Measurements from ENCODE around the gene FIZ1.

The FIZ1 gene, protein sequence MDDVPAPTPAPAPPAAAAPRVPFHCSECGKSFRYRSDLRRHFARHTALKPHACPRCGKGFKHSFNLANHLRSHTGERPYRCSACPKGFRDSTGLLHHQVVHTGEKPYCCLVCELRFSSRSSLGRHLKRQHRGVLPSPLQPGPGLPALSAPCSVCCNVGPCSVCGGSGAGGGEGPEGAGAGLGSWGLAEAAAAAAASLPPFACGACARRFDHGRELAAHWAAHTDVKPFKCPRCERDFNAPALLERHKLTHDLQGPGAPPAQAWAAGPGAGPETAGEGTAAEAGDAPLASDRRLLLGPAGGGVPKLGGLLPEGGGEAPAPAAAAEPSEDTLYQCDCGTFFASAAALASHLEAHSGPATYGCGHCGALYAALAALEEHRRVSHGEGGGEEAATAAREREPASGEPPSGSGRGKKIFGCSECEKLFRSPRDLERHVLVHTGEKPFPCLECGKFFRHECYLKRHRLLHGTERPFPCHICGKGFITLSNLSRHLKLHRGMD

DNA sequence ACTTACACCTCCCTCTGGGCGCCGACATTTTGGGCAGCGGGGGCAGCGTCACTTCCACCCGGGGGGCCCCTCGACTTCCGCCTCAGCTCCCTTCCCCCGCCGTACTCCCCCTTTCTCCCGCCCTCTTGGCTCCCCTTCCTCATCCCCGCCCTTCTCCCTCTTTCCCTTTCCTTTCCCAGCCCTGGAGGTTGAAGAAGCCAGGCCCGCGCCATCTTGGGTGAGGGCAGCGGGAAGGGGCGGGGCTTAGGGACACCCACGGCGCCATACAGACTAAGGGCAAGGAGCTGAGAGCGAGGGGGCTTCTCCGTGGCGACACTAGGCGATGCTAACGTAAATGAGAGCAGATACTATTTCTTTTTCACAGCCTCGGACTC, at the start of gene FIZ1:
FIZ1 (minus strand) TSS at position 50 of the 374 bp plus-strand sequence. CDS start 1,652 bp downstream, outside the sequence.
- peak; percentile 98 for DNase-seq

DNA sequence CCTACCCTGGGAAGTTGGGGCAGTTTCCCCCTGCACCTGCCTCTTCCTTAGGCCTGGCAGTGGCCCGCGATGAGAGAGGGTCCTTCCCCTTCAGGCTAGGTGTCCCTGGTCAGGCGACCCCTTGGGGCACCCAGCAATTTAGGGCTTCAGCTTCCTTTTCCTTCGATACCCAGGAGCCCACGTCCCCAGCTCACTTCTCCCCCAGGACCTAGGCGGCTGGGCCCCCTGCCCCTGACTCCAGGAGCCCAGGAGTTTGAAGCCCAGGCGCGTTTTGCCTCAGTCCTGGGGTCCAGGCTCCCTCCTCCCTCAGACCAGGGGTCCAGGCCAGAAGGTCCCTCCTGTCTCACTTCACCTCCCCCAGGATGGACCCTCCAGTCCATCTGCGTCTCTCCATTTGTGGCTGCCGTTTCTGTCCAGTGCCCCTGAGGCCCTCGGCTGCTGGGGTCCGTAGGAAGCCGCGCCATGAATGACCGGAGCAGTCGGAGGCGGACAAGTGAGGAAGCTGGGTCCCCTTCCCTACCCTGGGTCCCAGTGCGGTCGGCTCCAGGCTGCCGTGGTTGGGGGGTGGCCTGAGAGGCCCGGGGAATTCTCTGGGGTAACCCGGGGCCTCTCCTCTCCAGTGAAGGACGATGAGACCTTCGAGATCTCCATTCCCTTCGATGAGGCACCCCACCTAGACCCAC, 49.4 kb upstream of the FIZ1 start:
- DNase-seq = no peak

DNA sequence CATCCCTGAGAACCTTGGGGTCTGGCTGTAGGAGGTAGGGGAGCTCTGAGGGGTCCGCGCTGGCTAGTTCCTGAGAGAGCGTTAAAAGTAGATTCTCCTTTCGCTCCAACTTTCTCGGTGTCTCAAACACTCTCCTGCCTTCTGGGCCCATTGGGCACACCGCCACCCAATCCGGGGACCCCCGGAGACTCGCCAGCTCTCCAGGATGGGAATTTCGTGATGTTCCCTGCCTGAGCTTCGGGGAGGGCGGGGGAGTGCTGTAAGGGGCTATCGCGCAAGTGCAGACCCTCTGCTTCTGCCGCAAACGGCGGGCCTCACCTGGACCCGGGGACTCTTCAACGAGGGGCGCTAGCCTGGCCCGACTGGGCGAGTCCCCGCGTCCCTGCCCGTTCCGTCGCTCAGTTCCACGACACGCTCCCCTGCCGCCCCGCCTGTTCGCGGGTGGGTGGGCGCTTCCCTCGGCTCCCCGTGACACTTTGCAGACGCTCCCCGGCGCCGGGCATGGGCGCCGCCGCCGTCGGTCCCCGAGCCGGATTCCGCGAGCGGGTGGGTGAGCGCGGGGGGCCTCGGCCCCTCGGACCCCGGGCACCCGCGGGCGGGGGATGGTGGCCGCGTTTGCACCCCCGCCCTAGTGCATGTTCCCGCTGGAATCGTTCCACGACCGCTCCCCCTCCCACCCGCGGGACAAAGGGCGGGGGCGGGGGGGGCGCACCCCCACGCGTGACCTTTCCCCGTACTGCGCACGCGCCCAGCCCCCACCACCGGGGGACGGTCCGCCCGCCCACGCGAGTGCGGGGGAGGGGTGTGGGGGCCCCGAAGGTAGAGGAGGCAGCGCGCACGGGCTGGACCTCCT, 48.6 kb upstream of the FIZ1 start, which contains the start of gene CCDC106:
CCDC106 (plus strand) TSS at position 481 of the 853 bp plus-strand sequence. CDS start 835 bp downstream, outside the sequence.
- peak; percentile 81 for DNase-seq

DNA sequence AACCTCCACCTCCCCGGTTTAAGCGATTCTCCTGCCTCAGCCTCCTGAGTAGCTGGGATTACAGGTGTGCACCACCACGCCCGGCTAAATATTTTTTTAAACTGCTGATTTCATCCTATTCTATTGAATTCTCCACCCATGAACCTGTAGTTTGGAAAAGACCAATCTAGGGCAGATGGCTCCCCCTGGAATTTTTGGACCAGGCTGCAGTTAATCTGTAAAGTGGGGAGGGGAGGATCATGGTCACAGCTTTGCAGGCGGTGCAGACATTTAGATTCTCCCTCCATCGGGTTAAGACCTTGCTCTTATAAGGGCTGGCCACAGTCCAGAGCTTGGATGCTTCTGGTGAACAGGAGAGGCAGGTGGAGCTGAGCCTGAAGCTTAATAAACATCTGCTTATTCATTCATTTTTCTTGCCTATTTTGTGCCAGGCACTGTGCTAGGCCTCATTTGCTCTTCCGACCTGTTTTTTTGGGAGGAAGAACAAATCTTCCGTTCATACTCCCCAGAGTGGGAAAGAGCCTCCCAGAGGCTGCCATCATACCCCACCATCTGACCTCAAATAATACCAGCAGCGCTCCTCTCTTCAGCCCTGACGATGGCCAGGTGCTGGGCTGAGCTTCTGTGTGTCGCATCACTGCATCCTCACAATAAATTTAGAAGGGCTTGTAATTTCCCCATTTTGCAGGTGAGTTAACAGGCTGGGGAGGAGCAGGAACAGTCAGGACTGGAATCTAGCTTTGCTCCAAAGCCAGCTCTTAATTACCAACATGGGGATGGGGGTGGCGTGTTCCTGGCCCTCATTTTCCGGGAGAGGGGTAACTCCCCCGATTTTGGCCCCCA, 47.8 kb upstream of the FIZ1 start:
- no peak for DNase-seq

DNA sequence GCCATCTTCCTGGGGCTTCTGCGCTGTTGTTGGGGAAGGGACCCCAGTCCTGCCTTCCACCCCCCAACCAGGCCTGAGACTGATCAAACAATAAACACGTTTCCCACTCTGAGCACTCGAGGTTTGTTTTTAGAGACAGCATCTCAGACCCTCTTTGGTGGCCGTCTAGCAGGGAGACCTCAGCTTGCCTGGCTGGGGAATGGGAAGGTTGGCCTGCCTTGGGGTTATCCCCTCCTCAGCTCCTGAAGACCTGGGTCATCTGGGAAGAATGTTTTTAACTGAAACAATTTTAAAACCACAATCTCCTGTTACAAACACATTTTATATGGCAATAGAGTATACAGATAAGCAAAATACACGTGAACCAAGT, 46.2 kb upstream of the FIZ1 start:
- DNase-seq = no peak

DNA sequence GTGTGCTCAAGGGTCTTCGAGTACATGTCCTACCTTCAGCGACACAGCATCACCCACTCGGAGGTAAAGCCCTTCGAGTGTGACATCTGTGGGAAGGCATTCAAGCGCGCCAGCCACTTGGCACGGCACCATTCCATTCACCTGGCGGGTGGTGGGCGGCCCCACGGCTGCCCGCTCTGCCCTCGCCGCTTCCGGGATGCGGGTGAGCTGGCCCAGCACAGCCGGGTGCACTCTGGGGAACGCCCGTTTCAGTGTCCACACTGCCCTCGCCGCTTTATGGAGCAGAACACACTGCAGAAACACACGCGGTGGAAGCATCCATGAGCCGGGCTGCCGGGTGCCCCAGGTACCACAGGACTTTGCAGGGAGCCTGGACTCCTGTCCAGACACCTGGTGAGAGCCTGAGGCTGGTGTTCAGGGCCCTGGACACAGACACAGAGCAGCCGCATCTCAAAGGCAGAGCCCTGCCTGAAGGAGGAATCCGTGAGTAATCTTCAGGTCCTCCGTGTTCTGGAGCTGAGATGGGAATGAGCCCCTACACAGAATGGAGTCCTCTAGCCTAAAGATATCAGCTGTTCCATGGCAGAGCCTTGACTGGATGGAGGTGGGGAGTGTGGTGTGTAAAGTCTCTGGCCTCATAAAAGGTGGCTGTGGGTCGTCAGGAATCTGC, 45.7 kb upstream of the FIZ1 start:
- DNase-seq = no peak

DNA sequence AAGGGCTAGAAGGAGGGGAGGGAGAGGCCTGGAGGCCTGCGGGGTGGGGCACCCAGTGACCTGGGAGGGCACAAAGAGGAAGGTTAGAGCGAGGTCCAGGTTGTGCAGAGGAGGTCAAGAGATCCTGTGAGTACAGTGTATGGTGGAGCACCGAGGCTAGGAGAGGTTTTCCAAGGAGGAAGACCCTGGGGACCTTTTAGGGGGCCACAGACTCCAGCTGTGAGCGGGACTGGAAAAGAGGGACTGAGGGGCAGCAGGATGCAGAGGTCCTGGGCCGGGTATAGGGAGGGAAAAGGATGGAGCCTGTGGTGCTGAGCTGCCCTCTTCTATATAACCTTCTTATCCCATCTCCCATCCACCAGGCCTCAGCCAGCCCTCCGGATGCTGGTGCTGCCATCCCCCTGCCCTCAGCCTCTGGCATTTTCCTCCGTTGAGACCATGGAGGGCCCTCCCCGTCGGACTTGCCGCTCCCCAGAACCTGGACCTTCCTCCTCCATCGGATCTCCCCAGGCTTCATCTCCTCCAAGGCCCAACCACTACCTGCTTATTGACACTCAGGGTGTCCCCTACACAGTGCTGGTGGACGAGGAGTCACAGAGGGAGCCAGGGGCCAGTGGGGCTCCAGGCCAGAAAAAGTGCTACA, 45.0 kb upstream of the FIZ1 start:
- DNase-seq = no peak

DNA sequence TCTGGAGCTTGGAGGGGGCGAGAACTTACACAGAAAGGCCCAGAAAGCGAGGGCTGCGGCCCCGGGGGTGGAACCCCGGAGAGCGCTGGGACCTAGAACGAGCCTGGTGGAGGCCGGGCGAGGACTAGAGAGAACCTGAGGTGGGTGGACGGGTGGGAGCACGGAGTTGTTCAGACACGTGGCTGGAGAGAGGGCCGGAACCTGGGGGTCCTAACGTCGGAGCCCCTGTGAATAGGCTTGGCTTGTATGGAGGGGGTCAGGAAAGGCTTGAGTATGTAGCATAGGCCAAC, 44.5 kb upstream of the FIZ1 start:
- DNase-seq = no peak

DNA sequence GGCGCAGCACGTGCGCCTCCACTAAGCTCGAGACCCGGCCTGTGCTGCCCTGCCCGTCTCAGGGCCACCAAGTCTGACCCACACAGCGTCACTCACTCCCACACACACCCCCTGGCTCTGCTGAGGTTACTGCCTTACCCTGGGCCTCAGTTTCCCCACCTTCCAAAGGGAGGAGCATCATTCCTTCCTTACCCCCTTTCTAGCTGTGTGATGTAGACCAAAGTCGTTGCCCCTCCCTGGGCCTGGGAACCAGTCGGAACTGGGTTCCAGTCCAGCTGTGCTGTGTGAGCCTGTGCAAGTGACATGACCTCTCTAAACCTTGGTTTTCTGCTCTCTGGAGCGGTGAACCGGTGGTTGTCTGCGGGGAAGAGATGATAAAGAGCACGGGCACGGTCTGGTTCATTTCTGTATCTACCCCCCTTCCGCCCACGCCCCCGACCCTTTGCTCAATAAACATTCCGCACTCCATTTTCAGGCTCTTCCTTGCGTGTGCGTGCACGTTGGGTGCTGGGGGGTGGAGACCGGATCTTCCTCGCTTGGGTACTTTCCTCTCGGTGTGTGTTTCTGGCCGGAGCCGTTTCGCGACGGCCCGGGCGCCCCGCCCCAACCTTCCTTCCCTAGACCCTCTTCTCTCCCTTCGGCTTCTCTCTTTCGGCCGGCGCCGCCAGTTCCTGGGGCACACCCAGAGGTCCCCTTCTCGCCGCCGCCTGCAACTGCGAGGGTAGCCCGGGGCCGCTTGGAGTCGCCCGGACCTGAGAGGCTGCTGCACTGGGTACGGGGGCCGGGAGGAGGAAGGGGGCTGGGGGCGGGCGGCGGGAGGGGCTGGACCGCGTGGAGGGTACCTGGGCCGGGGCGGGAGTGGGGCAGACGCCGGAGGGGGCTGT, 43.9 kb upstream of the FIZ1 start, which contains the start of gene ZNF581:
ZNF581 (plus strand) TSS at position 647 of the 884 bp plus-strand sequence. CDS start 923 bp downstream, outside the sequence.
- DNase-seq = peak; percentile 95

DNA sequence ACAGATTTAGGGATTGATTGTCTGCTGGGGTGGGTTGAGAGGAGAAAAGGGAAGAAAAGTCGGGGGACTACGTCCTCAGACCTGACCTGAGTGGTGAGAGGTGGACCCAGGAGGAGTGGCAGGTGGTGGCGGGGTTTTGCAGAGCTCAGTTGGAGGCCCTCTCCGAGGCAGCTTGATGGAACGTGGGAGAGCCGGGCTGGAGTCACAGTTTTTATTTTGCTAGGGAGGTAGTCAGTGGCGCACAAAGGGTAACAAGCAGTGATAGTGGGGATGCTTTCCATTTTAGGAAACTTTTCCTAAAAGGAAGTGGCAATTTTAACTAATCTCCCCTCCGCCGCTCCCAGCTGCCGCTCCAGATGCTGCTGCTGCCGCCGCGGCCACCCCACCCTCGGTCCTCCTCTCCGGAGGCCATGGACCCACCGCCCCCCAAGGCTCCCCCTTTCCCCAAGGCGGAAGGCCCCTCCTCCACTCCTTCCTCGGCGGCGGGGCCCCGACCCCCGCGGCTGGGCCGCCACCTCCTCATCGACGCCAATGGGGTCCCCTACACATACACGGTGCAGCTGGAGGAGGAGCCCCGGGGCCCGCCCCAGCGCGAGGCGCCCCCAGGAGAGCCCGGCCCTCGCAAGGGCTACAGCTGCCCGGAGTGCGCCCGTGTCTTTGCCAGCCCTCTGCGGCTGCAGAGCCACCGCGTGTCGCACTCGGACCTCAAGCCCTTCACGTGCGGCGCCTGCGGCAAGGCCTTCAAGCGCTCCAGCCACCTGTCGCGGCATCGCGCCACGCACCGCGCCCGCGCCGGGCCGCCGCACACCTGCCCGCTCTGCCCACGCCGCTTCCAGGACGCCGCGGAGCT, 43.1 kb upstream of the FIZ1 start:
- DNase-seq = peak; percentile 80

DNA sequence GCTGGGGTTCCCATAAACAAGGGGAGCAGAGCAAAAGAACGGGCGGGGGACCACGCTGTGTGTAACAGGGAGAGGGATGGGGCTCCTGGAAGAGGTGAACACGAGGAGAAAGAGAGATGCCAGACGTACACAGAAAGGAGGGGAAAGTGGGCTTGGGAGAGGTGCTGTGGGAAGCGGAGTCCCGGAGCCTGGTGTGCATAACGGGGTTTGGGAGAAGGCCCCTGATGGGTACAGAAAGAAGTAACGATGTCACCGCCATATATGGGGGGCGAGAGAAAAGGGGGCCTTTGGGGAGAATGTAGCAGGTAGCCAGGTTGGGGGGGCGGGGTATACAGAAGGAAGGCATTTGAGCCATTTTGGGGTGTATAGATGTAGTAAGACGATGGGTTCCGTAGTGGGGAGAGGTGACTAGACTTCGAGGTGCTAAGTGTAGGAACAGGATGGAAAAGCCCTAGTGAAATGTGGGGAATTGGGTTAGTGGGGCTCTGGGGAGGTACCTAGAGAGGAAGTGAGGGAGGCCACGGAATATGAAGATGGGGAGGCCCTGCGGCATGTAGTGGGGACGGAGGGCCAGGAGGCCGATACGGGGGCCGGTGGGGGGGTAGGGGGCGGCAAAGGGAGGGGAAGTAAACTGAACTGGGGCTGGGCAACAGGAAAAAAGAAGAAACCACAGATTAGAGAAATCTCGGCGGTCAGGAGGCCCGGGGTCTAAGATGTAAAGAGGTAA, 42.3 kb upstream of the FIZ1 start:
- peak; percentile 84 for DNase-seq

DNA sequence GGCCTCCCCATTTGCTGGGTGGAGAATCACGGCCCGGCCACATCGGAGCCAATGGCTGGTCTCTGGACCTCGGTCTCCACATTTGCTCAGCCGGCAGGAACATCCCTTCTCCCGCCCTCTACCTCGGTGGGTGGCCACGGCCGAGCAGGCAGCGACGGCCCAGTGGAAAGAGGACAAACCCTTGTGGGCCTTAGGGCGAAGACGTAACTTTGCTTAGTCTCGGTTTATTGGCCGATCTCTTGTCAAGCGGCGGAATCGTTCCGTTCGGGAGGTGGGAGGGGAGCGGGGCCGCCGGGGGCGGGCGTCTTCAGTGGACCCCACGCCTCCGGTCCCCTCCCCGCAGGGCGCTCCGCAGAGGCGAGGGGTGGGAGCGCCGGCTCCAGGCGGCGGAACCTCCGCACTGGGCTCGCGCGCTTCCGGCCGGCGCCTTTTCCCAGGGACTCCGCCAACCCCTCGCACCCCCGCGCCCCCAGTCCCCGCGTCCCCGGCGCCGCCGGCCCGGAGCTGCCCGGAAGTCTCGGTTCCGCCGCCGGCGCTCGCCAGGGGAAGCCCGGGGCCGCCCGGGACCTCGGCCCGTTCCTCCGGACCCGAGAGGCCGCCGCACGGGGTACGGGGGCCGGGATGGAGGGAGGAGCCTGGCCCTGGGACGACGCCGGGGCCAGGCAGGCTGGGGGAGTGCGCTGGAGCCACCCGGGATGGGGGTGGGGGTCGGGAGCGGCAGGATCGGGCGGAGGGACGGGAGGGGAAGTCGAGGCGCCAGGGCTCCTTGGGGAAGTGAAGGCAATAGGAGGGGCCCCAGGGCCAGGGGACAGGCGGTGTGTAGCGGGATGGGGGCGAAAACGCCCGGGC, 41.5 kb upstream of the FIZ1 start, which contains the start of gene ZNF580:
ZNF580 (plus strand) TSS at position 426 of the 849 bp plus-strand sequence. CDS start 1,507 bp downstream, outside the sequence.
- DNase-seq = peak; percentile 89

DNA sequence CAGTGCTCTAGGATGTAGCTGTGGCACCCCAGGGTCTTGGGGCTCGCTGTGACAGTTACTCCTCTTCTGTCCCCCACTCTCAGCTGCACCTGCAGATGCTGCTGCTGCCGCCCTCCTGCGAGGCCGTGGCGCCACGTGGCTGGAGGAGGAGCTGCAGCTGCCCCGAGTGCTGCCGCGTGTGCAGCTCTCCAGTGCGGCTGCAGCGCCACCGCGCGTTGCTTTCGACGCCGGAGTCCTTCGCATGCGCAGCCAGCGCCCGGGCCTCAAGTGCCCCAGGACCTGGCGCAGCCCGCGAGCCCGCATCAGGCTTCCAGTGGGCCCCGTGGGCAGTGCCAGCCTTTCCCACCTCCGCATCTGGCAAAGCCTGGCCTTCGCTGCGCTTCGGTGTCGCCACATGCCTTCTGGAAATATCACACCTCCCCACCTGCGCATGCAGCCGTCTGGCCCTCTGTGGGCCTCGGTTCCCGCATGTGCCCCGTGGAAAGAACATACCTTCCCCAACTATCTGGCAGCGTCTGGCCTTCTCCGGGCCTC, 40.8 kb upstream of the FIZ1 start:
- peak; percentile 86 for DNase-seq

DNA sequence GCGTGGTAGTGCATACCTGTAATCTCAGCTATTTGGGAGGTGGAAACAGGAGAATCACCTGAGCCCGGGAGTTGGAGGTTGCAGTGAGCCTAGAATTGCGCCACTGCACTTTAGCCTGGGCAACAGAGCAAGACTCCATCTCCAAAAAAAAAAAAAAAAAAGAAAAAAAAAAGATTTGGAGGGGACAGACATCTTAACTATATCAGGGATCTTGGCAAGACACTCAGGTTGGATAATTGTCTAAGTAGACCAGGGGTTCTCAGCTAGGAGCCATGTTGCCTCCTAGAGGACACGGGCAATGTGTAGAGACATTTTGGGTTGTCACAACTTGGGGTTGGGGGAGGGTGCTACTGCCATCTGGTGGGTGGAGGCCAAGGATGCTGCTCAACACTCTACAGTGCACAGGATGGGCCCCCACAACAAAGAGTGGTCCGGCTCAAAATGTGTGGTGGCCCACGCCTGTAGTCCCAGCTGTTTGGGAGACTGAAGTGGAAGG, 39.6 kb upstream of the FIZ1 start:
- no peak for DNase-seq

DNA sequence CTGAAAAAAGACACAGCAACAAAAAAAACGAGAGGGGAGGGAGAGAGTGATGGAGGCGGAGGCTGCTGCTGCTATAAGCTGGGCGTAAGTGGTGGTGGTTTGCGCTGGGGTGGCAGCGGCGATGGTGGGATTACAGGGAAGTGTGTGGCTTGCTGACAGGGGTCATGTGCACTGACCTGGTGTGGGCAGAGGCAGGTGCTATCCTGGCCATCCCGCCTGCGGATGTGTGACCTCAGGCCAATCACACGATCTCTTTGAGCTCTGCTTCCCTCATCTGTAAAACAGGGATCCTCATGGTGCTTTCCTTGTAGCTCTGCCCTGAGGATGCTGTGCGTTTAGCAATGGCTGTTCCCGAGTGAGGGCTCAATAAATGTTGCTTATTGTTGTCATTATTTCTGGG, 38.2 kb upstream of the FIZ1 start:
- no peak for DNase-seq

DNA sequence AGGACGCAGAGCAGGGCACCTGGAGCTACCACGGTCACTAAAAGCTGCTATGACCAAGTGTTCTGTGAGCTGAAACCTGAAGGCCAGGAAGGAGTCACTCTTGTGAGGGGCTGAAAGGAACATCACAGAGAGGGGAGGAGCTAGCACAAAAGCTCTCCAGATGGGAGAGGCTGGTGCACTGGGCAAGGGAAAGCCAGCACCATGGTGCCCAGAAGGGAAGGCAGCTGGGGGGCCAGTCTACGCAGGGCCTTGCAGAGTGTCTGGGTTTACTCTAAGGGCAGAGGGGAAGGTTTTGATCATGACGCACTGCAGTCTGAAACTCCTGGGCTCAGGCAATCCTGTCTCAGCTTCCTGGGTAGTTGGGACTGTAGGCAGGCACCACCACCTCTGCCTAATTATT, 37.4 kb upstream of the FIZ1 start:
- DNase-seq = no peak

All from activated CD8-positive, alpha-beta memory T cell treated with anti-CD3 and anti-CD28 coated beads for 24 hours (primary cell).